ENCODE results near the gene DPP6.

DNA sequence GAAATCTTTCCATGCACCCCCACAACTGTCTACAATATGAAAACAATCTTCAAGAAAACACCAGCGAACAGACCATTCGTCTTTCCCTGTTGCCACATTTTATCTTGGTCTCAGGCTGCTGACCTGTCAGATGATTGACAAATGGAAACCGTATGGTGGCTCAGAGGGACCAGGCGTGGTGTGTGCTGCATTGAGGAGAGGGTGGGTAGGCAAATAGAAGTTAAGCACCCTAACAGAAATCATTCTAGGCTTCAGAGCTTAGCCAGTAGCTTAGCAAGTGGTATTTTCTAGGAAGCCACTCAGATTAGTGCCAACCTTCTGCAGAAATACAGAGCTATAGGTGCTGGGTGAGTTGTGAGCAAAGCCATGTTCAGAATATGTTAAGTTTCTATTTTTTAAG is 114.9 kb downstream of the DPP6 start:
- TF ChIP-seq, protein P1, sequence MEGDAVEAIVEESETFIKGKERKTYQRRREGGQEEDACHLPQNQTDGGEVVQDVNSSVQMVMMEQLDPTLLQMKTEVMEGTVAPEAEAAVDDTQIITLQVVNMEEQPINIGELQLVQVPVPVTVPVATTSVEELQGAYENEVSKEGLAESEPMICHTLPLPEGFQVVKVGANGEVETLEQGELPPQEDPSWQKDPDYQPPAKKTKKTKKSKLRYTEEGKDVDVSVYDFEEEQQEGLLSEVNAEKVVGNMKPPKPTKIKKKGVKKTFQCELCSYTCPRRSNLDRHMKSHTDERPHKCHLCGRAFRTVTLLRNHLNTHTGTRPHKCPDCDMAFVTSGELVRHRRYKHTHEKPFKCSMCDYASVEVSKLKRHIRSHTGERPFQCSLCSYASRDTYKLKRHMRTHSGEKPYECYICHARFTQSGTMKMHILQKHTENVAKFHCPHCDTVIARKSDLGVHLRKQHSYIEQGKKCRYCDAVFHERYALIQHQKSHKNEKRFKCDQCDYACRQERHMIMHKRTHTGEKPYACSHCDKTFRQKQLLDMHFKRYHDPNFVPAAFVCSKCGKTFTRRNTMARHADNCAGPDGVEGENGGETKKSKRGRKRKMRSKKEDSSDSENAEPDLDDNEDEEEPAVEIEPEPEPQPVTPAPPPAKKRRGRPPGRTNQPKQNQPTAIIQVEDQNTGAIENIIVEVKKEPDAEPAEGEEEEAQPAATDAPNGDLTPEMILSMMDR (IDR thresholded peaks at IDR 0.05): no peak
- no peak for TF ChIP-seq POLR2A (IDR thresholded peaks at IDR 0.05)

Data from heart left ventricle (tissue), 13 donors.